ENCODE measurements around the gene SPEG. TPM values are rescaled to one million over a fixed set of nuclear protein-coding genes. Genes with fewer than 3 reads are reported as not detected.

The SPEG gene
- total RNA-seq, 1 experiment from 2014 or later, result 30.7 TPM

DNA sequence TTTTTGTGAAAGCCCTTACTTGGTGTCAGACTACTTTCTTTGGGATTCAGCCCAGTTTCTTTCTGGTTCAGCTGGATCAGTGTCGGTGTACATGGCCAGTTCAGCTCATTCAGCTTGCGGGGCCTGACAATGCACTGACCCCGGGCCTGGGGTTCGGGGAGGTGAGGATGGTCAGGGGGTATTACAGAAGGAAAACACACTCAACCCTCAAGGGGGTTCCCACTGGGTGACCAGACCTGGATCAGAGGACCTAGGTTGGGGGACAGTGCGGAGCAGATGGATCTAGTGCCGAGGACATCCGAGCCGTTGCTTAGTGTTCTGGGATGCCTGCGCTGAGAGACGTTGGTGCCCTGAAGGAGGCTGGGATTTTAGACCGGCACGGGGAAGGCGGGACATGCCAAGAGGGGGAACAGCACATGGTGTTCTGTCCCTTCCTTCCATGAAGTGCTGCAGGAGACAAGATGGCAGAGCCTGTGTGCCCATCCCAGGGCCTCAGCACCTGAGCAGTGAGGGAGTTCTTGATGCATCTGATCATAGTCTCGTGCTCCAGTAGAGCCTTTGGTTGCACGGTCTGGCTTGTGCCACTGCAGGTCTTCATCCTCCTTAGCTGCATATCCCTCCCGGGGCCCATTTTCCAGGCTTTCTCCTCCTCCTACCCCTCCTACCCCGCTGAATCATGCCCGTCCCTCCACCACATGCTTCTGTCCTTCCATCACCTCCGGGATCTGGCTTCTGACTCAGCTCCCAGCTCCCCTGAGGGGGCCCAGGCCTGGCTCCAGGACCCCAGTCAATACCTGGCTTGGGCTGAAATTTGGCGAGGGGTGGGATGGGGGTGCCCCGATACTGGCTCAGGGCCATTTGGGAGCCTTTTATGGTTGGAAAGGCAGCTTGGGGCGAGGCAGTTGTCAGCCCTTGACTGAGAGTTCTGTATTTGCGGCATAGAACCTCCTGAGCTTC lies 18.0 kb downstream of the SPEG start:
- intact Hi-C loops (cut with micrococcal nuclease), result loop anchor here (2.0 kb wide), 1 partner anchor 50 kb away; no protein-coding TSS in a partner anchor
- ChIA-PET CTCF (interaction anchor here (0.5 to 1.1 kb wide), 5 partner anchors 33 to 238 kb away, joined by 3 to 9 read pairs (median 3); partner anchors contain the start of gene DNPEP), POLR2A (ENCODE audit: unreplicated experiment) (interaction anchor here (0.7 to 1.7 kb wide), 3 partner anchors 11 to 46 kb away, joined by 3 to 11 read pairs (median 4); partner anchors contain the start of gene GMPPA)
- DNase-seq (peak; percentile 98), ATAC-seq (peak; percentile 90)
- no peaks in the 10 kb centered on the region for H3K27me3 ChIP-seq (ENCODE audit: low read length)
- H3K4me1 ChIP-seq (ENCODE audit: insufficient read depth, low read length), result peaks cover 47% of the 10 kb centered on the region
- H3K9me3 ChIP-seq (ENCODE audit: low read length), result no peaks in the 10 kb centered on the region
- peak overlapping the region; percentile 73 for H2AFZ ChIP-seq (ENCODE audit: low read length)
- BruUV-seq (replicated peaks), result no TSS peak
- H3F3A ChIP-seq (ENCODE audit: low read length, unreplicated experiment), result no peaks in the 10 kb centered on the region
- no peaks in the 10 kb centered on the region for H3K79me2 ChIP-seq (ENCODE audit: low read length)
- H3K9ac ChIP-seq (ENCODE audit: low read length), result peak overlapping the region; percentile 62
- peaks cover 2% of the 10 kb centered on the region; the same call in 1 of the 2 replicates for H3K36me3 ChIP-seq (ENCODE audit: low read depth, low read length)
- TF ChIP-seq EZH2phosphoT487 (IDR thresholded peaks at IDR 0.05; ENCODE audit: borderline replicate concordance, low read length), result no peak
- TF ChIP-seq, protein P1, sequence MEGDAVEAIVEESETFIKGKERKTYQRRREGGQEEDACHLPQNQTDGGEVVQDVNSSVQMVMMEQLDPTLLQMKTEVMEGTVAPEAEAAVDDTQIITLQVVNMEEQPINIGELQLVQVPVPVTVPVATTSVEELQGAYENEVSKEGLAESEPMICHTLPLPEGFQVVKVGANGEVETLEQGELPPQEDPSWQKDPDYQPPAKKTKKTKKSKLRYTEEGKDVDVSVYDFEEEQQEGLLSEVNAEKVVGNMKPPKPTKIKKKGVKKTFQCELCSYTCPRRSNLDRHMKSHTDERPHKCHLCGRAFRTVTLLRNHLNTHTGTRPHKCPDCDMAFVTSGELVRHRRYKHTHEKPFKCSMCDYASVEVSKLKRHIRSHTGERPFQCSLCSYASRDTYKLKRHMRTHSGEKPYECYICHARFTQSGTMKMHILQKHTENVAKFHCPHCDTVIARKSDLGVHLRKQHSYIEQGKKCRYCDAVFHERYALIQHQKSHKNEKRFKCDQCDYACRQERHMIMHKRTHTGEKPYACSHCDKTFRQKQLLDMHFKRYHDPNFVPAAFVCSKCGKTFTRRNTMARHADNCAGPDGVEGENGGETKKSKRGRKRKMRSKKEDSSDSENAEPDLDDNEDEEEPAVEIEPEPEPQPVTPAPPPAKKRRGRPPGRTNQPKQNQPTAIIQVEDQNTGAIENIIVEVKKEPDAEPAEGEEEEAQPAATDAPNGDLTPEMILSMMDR (conservative IDR thresholded peaks at IDR 0.05; ENCODE audit: low read depth, low read length), result no peak
- TF ChIP-seq EZH2 (IDR thresholded peaks at IDR 0.05; ENCODE audit: low read length, unreplicated experiment), result no peak
- peak overlapping the region; percentile 92 for H3K27ac ChIP-seq (ENCODE audit: low read length)
- H4K20me1 ChIP-seq (ENCODE audit: low read length), result no peaks in the 10 kb centered on the region
- H3K9me2 ChIP-seq (replicated peaks; ENCODE audit: low read length), result no peaks in the 10 kb centered on the region
- H3K4me2 ChIP-seq (ENCODE audit: low read length), result peak overlapping the region; percentile 78
- H3K4me3 ChIP-seq (ENCODE audit: low read length), result peak overlapping the region; percentile 47

DNA sequence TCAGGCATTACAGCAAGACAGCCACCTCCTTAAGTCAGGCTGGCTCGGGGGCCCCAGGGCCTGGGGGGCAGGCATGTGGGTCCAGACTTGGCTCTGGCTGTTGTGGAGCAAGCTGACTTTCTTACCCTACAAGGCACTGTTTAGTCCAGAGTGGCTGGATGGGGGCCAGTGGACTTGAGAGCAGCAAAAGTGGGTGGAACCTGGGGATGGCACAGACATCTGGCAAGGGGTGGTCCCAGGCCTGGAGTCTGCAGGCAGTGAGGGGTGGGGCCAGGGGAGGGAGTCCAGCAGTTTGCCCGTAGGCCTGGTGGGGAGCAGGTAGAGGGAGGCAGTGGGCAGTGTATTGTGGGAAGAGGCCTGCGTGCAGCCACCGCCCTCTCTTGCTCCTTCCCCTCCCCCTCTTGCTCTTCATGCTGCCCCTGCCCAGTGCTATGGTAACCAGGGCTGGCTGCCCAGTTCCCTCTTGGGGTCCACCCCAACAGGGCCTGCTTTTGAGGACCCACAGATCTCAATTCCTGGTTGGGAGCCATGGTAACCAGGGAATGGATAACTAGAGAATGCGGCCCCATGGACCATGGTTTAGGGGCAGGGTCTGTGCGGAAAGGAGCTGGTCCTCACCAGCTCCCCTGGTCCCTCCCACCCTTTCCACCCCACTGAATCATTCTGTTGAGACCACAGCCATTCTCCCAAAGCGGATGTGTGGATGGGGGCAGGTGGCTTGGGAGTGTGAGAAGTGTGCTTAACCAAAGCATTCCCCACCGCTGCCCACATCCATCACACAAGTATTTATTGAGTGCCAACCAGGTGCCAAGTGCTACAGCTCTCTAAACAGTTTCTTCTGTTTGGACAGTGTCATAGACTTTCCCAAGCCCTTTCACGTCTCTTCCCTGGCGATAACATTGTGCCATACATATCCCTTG lies 19.3 kb downstream of the SPEG start:
- DNase-seq (peak; percentile 78), ATAC-seq (peak; percentile 14)
- peaks cover 2% of the 10 kb centered on the region; the same call in 1 of the 2 replicates for H3K36me3 ChIP-seq (ENCODE audit: low read depth, low read length)
- H3K4me3 ChIP-seq (ENCODE audit: low read length), result peak overlapping the region; percentile 47
- H3K9me3 ChIP-seq (ENCODE audit: low read length), result no peaks in the 10 kb centered on the region
- no peaks in the 10 kb centered on the region for H4K20me1 ChIP-seq (ENCODE audit: low read length)
- H3K27ac ChIP-seq (ENCODE audit: low read length), result peak overlapping the region; percentile 92
- no peaks in the 10 kb centered on the region for H3K27me3 ChIP-seq (ENCODE audit: low read length)
- no peak for TF ChIP-seq EZH2phosphoT487 (IDR thresholded peaks at IDR 0.05; ENCODE audit: borderline replicate concordance, low read length)
- TF ChIP-seq, protein P1 (conservative IDR thresholded peaks at IDR 0.05; ENCODE audit: low read depth, low read length), result no peak
- TF ChIP-seq EZH2 (IDR thresholded peaks at IDR 0.05; ENCODE audit: low read length, unreplicated experiment), result no peak
- peak overlapping the region; percentile 78 for H3K4me2 ChIP-seq (ENCODE audit: low read length)
- peaks cover 56% of the 10 kb centered on the region for H3K4me1 ChIP-seq (ENCODE audit: insufficient read depth, low read length)
- no peaks in the 10 kb centered on the region for H3K79me2 ChIP-seq (ENCODE audit: low read length)
- H3K9ac ChIP-seq (ENCODE audit: low read length), result peak overlapping the region; percentile 62
- H3K9me2 ChIP-seq (replicated peaks; ENCODE audit: low read length), result no peaks in the 10 kb centered on the region
- H3F3A ChIP-seq (ENCODE audit: low read length, unreplicated experiment), result no peaks in the 10 kb centered on the region
- H2AFZ ChIP-seq (ENCODE audit: low read length), result peak overlapping the region; percentile 73
- no TSS peak for BruUV-seq (replicated peaks)
- ChIA-PET CTCF (interaction anchor here (0.7 to 1.1 kb wide), 3 partner anchors 51 to 76 kb away, joined by 3 to 9 read pairs (median 7); partner anchors contain the start of gene DNPEP), POLR2A (ENCODE audit: unreplicated experiment) (interaction anchor here (1.3 to 1.7 kb wide), 2 partner anchors 12 to 44 kb away, joined by 4 to 11 read pairs; no protein-coding TSS in a partner anchor)
- intact Hi-C loops (cut with micrococcal nuclease), result loop anchor here (2.0 kb wide), 1 partner anchor 51 kb away; no protein-coding TSS in a partner anchor

All from PC-3 (cell line).